Hepatocyte (in vitro differentiated cells): Measurements from ENCODE around the gene LSM14A. TPM values are rescaled to one million over a fixed set of nuclear protein-coding genes. Genes with fewer than 3 reads are reported as not detected.
"Not testable (repeated sequence)": the region's sequence is repeated elsewhere in the genome, so short reads cannot be mapped to it uniquely, and the experiment has no call there.

Experiments
- DNase-seq: peaks from one replicate; pipeline ENCODE4 v3.0.0-alpha.2; 2016; ENCODE audit warnings: low spot score
- H2AFZ ChIP-seq: fragments of 200-600 bp; sonication (generic); 2 replicates; pipeline ENCODE4 v1.6.0; 2016; ENCODE audit warnings: antibody characterized with exemption, mild to moderate bottlenecking
- H3K27ac ChIP-seq: fragments of 200-600 bp; sonication (generic); 2 replicates; pipeline ENCODE4 v1.5.1; 2016; ENCODE audit warnings: mild to moderate bottlenecking
- H3K27me3 ChIP-seq: fragments of 200-600 bp; sonication (generic); 2 replicates; pipeline ENCODE4 v1.6.1; 2016
- H3K36me3 ChIP-seq: fragments of 200-600 bp; sonication (generic); replicated peaks from 2 replicates; pipeline ENCODE4 v1.5.1; 2016; ENCODE audit warnings: low read depth; ENCODE audit not compliant: insufficient read depth
- H3K4me1 ChIP-seq: fragments of 200-600 bp; sonication (generic); 2 replicates; pipeline ENCODE4 v1.5.1; 2016; ENCODE audit warnings: mild to moderate bottlenecking, moderate library complexity; ENCODE audit not compliant: insufficient read depth
- H3K4me2 ChIP-seq: fragments of 200-600 bp; sonication (generic); 2 replicates; pipeline ENCODE4 v1.6.0; 2016
- H3K4me3 ChIP-seq: fragments of 200-600 bp; sonication (generic); 2 replicates; pipeline ENCODE4 v1.5.1; 2016; ENCODE audit warnings: mild to moderate bottlenecking
- H3K79me2 ChIP-seq: fragments of 200-600 bp; sonication (generic); 2 replicates; pipeline ENCODE4 v1.6.0; 2017; ENCODE audit warnings: mild to moderate bottlenecking
- H3K9me2 ChIP-seq: fragments of 200-600 bp; sonication (generic); replicated peaks from 2 replicates; pipeline ENCODE4 v1.6.0; 2017; ENCODE audit warnings: mild to moderate bottlenecking; ENCODE audit not compliant: insufficient read depth
- H3K9me3 ChIP-seq: fragments of 200-600 bp; sonication (generic); 2 replicates; pipeline ENCODE4 v1.5.1; 2016; ENCODE audit warnings: low read depth, mild to moderate bottlenecking
- H4K20me1 ChIP-seq: fragments of 200-600 bp; sonication (generic); 2 replicates; pipeline ENCODE4 v1.6.0; 2016; ENCODE audit warnings: mild to moderate bottlenecking; ENCODE audit not compliant: insufficient read depth, poor library complexity, severe bottlenecking
- EZH2 ChIP-seq: fragments of 200-600 bp; sonication (generic); IDR thresholded peaks from 2 replicates; pipeline ENCODE4 v1.6.1; 2016; ENCODE audit warnings: antibody characterized with exemption, mild to moderate bottlenecking, borderline replicate concordance
- EZH2phosphoT487 ChIP-seq: fragments of 200-600 bp; sonication (generic); IDR thresholded peaks from one replicate; pipeline ENCODE4 v1.6.1; 2018; ENCODE audit warnings: antibody characterized with exemption, mild to moderate bottlenecking, low read depth, moderate library complexity; ENCODE audit not compliant: unreplicated experiment, severe bottlenecking
- WGBS: methylation state at CpG from one replicate; pipeline ENCODE4 v1.1.6; 2016; ENCODE audit warnings: low lambda C conversion rate; ENCODE audit errors: missing lambda C conversion rate; 5-methylcytosine and 5-hydroxymethylcytosine counted together
- polyA plus RNA-seq: library from polyadenylated mRNA; unstranded; fragments of >200 nt; fragmentation: Nextera tagmentation; extraction: Ambion mirVana; gene quantifications from 2 replicates; pipeline ENCODE4 v1.2.1, GENCODE V29; 2016
- total RNA-seq: library from RNA; depleted of rRNA; stranded (reverse); fragments of >200 nt; gene quantifications from 2 replicates; pipeline ENCODE4 v1.2.3, GENCODE V29; 2014
- TF ChIP-seq, protein P1 (sequence below): fragments of 200-600 bp; sonication (generic); IDR thresholded peaks from 2 replicates; pipeline ENCODE4 v1.5.1; 2016; ENCODE audit warnings: antibody characterized with exemption, mild to moderate bottlenecking; ENCODE audit not compliant: poor library complexity

Gene LSM14A
- total and polyA plus RNA-seq, 2 experiments from 2014 or later: 64.7 to 96.5 TPM

- H3K79me2 ChIP-seq: no peaks in the 10 kb centered on the region
- no peak overlapping the region for H3K4me2 ChIP-seq
- H3K36me3 ChIP-seq: no peaks in the 10 kb centered on the region
- DNase-seq: no peak
- 87% methylated on average over 6 of the region's 6 CpGs for WGBS
- no peak overlapping the region for H2AFZ ChIP-seq
- no peaks in the 10 kb centered on the region for H3K4me1 ChIP-seq
- TF ChIP-seq EZH2: no peak
- no peak for TF ChIP-seq EZH2phosphoT487
- TF ChIP-seq, protein P1, sequence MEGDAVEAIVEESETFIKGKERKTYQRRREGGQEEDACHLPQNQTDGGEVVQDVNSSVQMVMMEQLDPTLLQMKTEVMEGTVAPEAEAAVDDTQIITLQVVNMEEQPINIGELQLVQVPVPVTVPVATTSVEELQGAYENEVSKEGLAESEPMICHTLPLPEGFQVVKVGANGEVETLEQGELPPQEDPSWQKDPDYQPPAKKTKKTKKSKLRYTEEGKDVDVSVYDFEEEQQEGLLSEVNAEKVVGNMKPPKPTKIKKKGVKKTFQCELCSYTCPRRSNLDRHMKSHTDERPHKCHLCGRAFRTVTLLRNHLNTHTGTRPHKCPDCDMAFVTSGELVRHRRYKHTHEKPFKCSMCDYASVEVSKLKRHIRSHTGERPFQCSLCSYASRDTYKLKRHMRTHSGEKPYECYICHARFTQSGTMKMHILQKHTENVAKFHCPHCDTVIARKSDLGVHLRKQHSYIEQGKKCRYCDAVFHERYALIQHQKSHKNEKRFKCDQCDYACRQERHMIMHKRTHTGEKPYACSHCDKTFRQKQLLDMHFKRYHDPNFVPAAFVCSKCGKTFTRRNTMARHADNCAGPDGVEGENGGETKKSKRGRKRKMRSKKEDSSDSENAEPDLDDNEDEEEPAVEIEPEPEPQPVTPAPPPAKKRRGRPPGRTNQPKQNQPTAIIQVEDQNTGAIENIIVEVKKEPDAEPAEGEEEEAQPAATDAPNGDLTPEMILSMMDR: no peak
- H3K27ac ChIP-seq: no peak overlapping the region
- H3K9me2 ChIP-seq: no peaks in the 10 kb centered on the region
- no peaks in the 10 kb centered on the region for H3K27me3 ChIP-seq
- H3K9me3 ChIP-seq: no peaks in the 10 kb centered on the region
- H4K20me1 ChIP-seq: no peaks in the 10 kb centered on the region
- no peak overlapping the region for H3K4me3 ChIP-seq
Measured at GRCh38 chr19:34127684-34128189, 44.6 kb upstream of the LSM14A start.

GRCh38 chr19:34128558-34129250, 43.6 kb upstream of the LSM14A start:
- DNase-seq: no peak
- Histone ChIP-seq H2AFZ (no peak overlapping the region), H3K79me2 (no peaks in the 10 kb centered on the region), H3K27me3 (no peaks in the 10 kb centered on the region), H3K36me3 (no peaks in the 10 kb centered on the region), H3K4me1 (no peaks in the 10 kb centered on the region), H3K9me2 (no peaks in the 10 kb centered on the region), H3K4me3 (no peak overlapping the region), H3K27ac (no peak overlapping the region), H4K20me1 (no peaks in the 10 kb centered on the region), H3K4me2 (no peak overlapping the region), H3K9me3 (no peaks in the 10 kb centered on the region)
- 71% methylated on average over 6 of the region's 6 CpGs for WGBS
- TF ChIP-seq EZH2phosphoT487: no peak
- TF ChIP-seq, protein P1: no peak
- no peak for TF ChIP-seq EZH2

- H3K4me1 ChIP-seq: peaks cover 6% of the 10 kb centered on the region
- H3K27me3 ChIP-seq: no peaks in the 10 kb centered on the region
- DNase-seq: no peak
- no peak overlapping the region for H3K4me3 ChIP-seq
- H3K36me3 ChIP-seq: no peaks in the 10 kb centered on the region
- no peak overlapping the region for H3K27ac ChIP-seq
- TF ChIP-seq EZH2: no peak
- TF ChIP-seq EZH2phosphoT487: no peak
- TF ChIP-seq, protein P1: no peak
- H3K9me3 ChIP-seq: no peaks in the 10 kb centered on the region
- no peaks in the 10 kb centered on the region for H3K9me2 ChIP-seq
- no peaks in the 10 kb centered on the region for H3K79me2 ChIP-seq
- H3K4me2 ChIP-seq: no peak overlapping the region
- no peak overlapping the region for H2AFZ ChIP-seq
- no peaks in the 10 kb centered on the region for H4K20me1 ChIP-seq
Measured at GRCh38 chr19:34131100-34131499, 41.2 kb upstream of the LSM14A start.

DNA sequence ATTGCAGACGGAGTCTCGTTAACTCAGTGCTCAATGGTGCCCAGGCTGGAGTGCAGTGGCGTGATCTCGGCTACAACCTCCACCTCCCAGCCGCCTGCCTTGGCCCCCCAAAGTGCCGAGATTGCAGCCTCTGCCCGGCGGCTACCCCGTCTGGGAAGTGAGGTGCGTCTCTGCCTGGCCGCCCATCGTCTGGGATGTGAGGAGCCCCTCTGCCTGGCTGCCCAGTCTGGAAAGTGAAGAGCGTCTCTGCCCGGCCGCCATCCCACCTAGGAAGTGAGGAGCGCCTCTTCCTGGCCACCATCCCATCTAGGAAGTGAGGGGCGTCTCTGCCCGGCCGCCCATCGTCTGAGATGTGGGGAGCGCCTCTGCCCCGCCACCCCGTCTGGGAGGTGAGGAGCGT, 40.2 kb upstream of the LSM14A start:
- not testable (repeated sequence) for H4K20me1 ChIP-seq

GRCh38 chr19:34132706-34133105, 39.6 kb upstream of the LSM14A start:
- DNase-seq: not testable (repeated sequence)

More for the DNA sequence above, 40.2 kb upstream of the LSM14A start:
- 91% methylated on average over 8 of the region's 24 CpGs for WGBS
- not testable (repeated sequence) for H3K9me3 ChIP-seq, H3K79me2 ChIP-seq, H3K36me3 ChIP-seq, H3K9me2 ChIP-seq, H3K4me2 ChIP-seq, DNase-seq, H3K27me3 ChIP-seq, H2AFZ ChIP-seq, H3K27ac ChIP-seq, H3K4me3 ChIP-seq, H3K4me1 ChIP-seq

More at GRCh38 chr19:34132706-34133105, 39.6 kb upstream of the LSM14A start:
- H3K4me1 ChIP-seq, H3K4me3 ChIP-seq, H3K9me3 ChIP-seq, H3K9me2 ChIP-seq, H3K4me2 ChIP-seq, H3K27me3 ChIP-seq, H2AFZ ChIP-seq, H3K79me2 ChIP-seq, H3K27ac ChIP-seq, H4K20me1 ChIP-seq, H3K36me3 ChIP-seq: not testable (repeated sequence)
- no CpG with 5 or more reads among the region's 32 CpGs for WGBS
